WTC11 (cell line): Measurements from ENCODE around the gene EMX1.

Source experiments
- CREB1 ChIP-seq: sonication (generic); formaldehyde crosslinking; IDR thresholded peaks from 2 replicates; pipeline ENCODE4 v1.8.0; 2023; ENCODE audit warnings: mild to moderate bottlenecking, missing genetic modification reagents
- ESRRA ChIP-seq: sonication (generic); formaldehyde crosslinking; IDR thresholded peaks from 2 replicates; pipeline ENCODE4 v1.8.1; 2022; ENCODE audit warnings: mild to moderate bottlenecking, missing genetic modification reagents, borderline replicate concordance
- JUN ChIP-seq: sonication (generic); formaldehyde crosslinking; IDR thresholded peaks from 2 replicates; pipeline ENCODE4 v1.8.0; 2023; ENCODE audit warnings: mild to moderate bottlenecking, missing genetic modification reagents
- SP1 ChIP-seq: sonication (generic); formaldehyde crosslinking; conservative IDR thresholded peaks from 2 replicates; pipeline ENCODE4 v1.8.1; 2022; ENCODE audit warnings: missing genetic modification reagents
- TCF7 ChIP-seq: sonication (generic); formaldehyde crosslinking; IDR thresholded peaks from 2 replicates; pipeline ENCODE4 v1.8.0; 2022; ENCODE audit warnings: mild to moderate bottlenecking, low read depth, missing genetic modification reagents, moderate library complexity
- TEAD4 ChIP-seq: sonication (generic); formaldehyde crosslinking; IDR thresholded peaks from 2 replicates; pipeline ENCODE4 v1.8.0; 2022; ENCODE audit warnings: mild to moderate bottlenecking, missing genetic modification reagents
- ZNF416 ChIP-seq: fragments of 250-450 bp; sonication (Bioruptor Pico); IDR thresholded peaks from 2 replicates; pipeline ENCODE4 v1.9.0; 2021; ENCODE audit warnings: mild to moderate bottlenecking, inconsistent platforms
- TF ChIP-seq, protein P1 (sequence below): fragments of 200-600 bp; IDR thresholded peaks from 2 replicates; pipeline ENCODE4 v1.8.0; 2022; ENCODE audit warnings: antibody characterized with exemption
- TF ChIP-seq, protein P2 (sequence below): sonication (generic); formaldehyde crosslinking; IDR thresholded peaks from 2 replicates; pipeline ENCODE4 v1.8.1; 2022; ENCODE audit warnings: low read depth, mild to moderate bottlenecking, moderate library complexity, missing genetic modification reagents, borderline replicate concordance
- TF ChIP-seq, protein P3 (sequence below): sonication (generic); formaldehyde crosslinking; conservative IDR thresholded peaks from 2 replicates; pipeline ENCODE4 v1.8.1; 2022; ENCODE audit warnings: mild to moderate bottlenecking, missing genetic modification reagents
- TF ChIP-seq, protein P4 (sequence below): sonication (generic); formaldehyde crosslinking; IDR thresholded peaks from 2 replicates; pipeline ENCODE4 v1.8.0; 2023; ENCODE audit warnings: missing genetic modification reagents
- TF ChIP-seq, protein P5 (sequence below): sonication (generic); formaldehyde crosslinking; IDR thresholded peaks from 2 replicates; pipeline ENCODE4 v1.8.0; 2022; ENCODE audit warnings: mild to moderate bottlenecking, missing genetic modification reagents
- TF ChIP-seq, protein P6 (sequence below): sonication (generic); formaldehyde crosslinking; IDR thresholded peaks from 2 replicates; pipeline ENCODE4 v1.8.0; 2022; ENCODE audit warnings: mild to moderate bottlenecking, missing genetic modification reagents
- TF ChIP-seq, protein P7 (sequence below): sonication (generic); formaldehyde crosslinking; conservative IDR thresholded peaks from 2 replicates; pipeline ENCODE4 v1.8.1; 2023; ENCODE audit warnings: mild to moderate bottlenecking, low read depth, missing genetic modification reagents, moderate library complexity

DNA sequence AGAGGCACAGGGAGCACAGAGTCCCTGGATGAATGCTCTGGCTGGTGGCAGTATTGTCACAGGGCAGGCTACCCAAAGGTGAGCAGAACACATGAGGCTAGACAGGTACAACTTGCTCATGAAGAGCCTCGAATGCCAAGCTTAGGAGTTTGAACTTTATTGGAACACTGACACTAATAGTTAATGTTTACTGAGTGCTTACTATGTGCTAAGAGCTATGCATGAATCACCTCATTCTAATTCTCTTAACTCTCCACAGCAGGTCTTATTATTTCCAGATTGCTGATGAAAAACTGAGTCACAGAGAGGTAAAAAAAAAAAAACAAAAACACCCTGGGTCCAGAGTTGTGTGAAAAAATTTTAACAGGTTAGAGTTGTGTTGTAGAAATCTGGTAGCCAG is 6.1 kb upstream of the EMX1 start:
- TF ChIP-seq, protein P1, sequence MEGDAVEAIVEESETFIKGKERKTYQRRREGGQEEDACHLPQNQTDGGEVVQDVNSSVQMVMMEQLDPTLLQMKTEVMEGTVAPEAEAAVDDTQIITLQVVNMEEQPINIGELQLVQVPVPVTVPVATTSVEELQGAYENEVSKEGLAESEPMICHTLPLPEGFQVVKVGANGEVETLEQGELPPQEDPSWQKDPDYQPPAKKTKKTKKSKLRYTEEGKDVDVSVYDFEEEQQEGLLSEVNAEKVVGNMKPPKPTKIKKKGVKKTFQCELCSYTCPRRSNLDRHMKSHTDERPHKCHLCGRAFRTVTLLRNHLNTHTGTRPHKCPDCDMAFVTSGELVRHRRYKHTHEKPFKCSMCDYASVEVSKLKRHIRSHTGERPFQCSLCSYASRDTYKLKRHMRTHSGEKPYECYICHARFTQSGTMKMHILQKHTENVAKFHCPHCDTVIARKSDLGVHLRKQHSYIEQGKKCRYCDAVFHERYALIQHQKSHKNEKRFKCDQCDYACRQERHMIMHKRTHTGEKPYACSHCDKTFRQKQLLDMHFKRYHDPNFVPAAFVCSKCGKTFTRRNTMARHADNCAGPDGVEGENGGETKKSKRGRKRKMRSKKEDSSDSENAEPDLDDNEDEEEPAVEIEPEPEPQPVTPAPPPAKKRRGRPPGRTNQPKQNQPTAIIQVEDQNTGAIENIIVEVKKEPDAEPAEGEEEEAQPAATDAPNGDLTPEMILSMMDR = no peak
- TF ChIP-seq, protein P2, sequence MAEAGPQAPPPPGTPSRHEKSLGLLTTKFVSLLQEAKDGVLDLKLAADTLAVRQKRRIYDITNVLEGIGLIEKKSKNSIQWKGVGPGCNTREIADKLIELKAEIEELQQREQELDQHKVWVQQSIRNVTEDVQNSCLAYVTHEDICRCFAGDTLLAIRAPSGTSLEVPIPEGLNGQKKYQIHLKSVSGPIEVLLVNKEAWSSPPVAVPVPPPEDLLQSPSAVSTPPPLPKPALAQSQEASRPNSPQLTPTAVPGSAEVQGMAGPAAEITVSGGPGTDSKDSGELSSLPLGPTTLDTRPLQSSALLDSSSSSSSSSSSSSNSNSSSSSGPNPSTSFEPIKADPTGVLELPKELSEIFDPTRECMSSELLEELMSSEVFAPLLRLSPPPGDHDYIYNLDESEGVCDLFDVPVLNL (CRISPR knock-in tag) = no peak
- no peak for TF ChIP-seq ESRRA (CRISPR knock-in tag)
- TF ChIP-seq SP1 (CRISPR knock-in tag) = no peak
- no peak for TF ChIP-seq TCF7 (CRISPR knock-in tag)
- TF ChIP-seq JUN = no peak
- no peak for TF ChIP-seq TEAD4
- TF ChIP-seq, protein P3, sequence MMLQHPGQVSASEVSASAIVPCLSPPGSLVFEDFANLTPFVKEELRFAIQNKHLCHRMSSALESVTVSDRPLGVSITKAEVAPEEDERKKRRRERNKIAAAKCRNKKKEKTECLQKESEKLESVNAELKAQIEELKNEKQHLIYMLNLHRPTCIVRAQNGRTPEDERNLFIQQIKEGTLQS (CRISPR knock-in tag) = no peak
- TF ChIP-seq, protein P4, sequence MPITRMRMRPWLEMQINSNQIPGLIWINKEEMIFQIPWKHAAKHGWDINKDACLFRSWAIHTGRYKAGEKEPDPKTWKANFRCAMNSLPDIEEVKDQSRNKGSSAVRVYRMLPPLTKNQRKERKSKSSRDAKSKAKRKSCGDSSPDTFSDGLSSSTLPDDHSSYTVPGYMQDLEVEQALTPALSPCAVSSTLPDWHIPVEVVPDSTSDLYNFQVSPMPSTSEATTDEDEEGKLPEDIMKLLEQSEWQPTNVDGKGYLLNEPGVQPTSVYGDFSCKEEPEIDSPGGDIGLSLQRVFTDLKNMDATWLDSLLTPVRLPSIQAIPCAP (CRISPR knock-in tag) = no peak
- no peak for TF ChIP-seq ZNF416 (CRISPR knock-in tag)
- TF ChIP-seq, protein P5, sequence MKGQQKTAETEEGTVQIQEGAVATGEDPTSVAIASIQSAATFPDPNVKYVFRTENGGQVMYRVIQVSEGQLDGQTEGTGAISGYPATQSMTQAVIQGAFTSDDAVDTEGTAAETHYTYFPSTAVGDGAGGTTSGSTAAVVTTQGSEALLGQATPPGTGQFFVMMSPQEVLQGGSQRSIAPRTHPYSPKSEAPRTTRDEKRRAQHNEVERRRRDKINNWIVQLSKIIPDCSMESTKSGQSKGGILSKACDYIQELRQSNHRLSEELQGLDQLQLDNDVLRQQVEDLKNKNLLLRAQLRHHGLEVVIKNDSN (CRISPR knock-in tag) = no peak
- no peak for TF ChIP-seq CREB1
- TF ChIP-seq, protein P6, sequence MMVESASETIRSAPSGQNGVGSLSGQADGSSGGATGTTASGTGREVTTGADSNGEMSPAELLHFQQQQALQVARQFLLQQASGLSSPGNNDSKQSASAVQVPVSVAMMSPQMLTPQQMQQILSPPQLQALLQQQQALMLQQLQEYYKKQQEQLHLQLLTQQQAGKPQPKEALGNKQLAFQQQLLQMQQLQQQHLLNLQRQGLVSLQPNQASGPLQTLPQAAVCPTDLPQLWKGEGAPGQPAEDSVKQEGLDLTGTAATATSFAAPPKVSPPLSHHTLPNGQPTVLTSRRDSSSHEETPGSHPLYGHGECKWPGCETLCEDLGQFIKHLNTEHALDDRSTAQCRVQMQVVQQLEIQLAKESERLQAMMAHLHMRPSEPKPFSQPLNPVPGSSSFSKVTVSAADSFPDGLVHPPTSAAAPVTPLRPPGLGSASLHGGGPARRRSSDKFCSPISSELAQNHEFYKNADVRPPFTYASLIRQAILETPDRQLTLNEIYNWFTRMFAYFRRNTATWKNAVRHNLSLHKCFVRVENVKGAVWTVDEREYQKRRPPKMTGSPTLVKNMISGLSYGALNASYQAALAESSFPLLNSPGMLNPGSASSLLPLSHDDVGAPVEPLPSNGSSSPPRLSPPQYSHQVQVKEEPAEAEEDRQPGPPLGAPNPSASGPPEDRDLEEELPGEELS (CRISPR knock-in tag) = no peak
- TF ChIP-seq, protein P7, sequence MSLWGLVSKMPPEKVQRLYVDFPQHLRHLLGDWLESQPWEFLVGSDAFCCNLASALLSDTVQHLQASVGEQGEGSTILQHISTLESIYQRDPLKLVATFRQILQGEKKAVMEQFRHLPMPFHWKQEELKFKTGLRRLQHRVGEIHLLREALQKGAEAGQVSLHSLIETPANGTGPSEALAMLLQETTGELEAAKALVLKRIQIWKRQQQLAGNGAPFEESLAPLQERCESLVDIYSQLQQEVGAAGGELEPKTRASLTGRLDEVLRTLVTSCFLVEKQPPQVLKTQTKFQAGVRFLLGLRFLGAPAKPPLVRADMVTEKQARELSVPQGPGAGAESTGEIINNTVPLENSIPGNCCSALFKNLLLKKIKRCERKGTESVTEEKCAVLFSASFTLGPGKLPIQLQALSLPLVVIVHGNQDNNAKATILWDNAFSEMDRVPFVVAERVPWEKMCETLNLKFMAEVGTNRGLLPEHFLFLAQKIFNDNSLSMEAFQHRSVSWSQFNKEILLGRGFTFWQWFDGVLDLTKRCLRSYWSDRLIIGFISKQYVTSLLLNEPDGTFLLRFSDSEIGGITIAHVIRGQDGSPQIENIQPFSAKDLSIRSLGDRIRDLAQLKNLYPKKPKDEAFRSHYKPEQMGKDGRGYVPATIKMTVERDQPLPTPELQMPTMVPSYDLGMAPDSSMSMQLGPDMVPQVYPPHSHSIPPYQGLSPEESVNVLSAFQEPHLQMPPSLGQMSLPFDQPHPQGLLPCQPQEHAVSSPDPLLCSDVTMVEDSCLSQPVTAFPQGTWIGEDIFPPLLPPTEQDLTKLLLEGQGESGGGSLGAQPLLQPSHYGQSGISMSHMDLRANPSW (CRISPR knock-in tag) = no peak
